ENCODE measurements around the gene C20orf96. TPM values are rescaled to one million over a fixed set of nuclear protein-coding genes. Genes with fewer than 3 reads are reported as not detected.

C20orf96 gene
- total RNA-seq, 4 donors from 2014 or later = 1.7 to 2.6 (median 2.3) TPM

GRCh38 chr20:277496-277781, 13.1 kb downstream of the C20orf96 start:
- H3K9me3 ChIP-seq = no peaks in the 10 kb centered on the region
- H3K27me3 ChIP-seq = no peaks in the 10 kb centered on the region
- TF ChIP-seq CTCF (IDR thresholded peaks at IDR 0.05) (no peak), EP300 (IDR thresholded peaks at IDR 0.05) (no peak), POLR2AphosphoS5 (IDR thresholded peaks at IDR 0.05) (no peak)
- H3K36me3 ChIP-seq = peaks cover 8 to 58% (median 48%) of the 10 kb centered on the region in 4 donors
- no peaks in the 10 kb centered on the region for H3K4me1 ChIP-seq
- no peak overlapping the region for H3K27ac ChIP-seq (replicated peaks in 1 of 4)
- 89% methylated on average over 3 of the region's 3 CpGs for WGBS
- intact Hi-C loops (cut with DNase I) = no loop called here
- no peak overlapping the region for H3K4me3 ChIP-seq
- no peak for DNase-seq (ENCODE audit: extremely low spot score)

- H3K9me3 ChIP-seq = no peaks in the 10 kb centered on the region
- H3K27ac ChIP-seq (replicated peaks in 1 of 4) = no peak overlapping the region
- H3K27me3 ChIP-seq = no peaks in the 10 kb centered on the region
- WGBS = 95% methylated on average over 12 of the region's 12 CpGs
- H3K4me3 ChIP-seq = no peak overlapping the region
- no peaks in the 10 kb centered on the region for H3K4me1 ChIP-seq
- H3K36me3 ChIP-seq = peaks cover 8 to 58% (median 47%) of the 10 kb centered on the region in 4 donors
- intact Hi-C loops (cut with DNase I) = no loop called here
- DNase-seq (ENCODE audit: extremely low spot score) = no peak
- TF ChIP-seq EP300 (IDR thresholded peaks at IDR 0.05) (no peak), POLR2AphosphoS5 (IDR thresholded peaks at IDR 0.05) (no peak)
Measured at GRCh38 chr20:276620-277495, 13.7 kb downstream of the C20orf96 start.

- DNase-seq (ENCODE audit: extremely low spot score) = no peak
- WGBS = 91% methylated on average over 7 of the region's 7 CpGs
- Histone ChIP-seq H3K36me3 (peaks cover 8 to 47% (median 38%) of the 10 kb centered on the region in 4 donors), H3K27ac (replicated peaks in 1 of 4) (no peak overlapping the region), H3K4me3 (no peak overlapping the region), H3K9me3 (no peaks in the 10 kb centered on the region), H3K4me1 (no peaks in the 10 kb centered on the region), H3K27me3 (no peaks in the 10 kb centered on the region)
- TF ChIP-seq POLR2AphosphoS5 (IDR thresholded peaks at IDR 0.05) = no peak
- TF ChIP-seq EP300 (IDR thresholded peaks at IDR 0.05) = no peak
- TF ChIP-seq POLR2A (IDR thresholded peaks at IDR 0.05; ENCODE audit: low read depth) = no peak
- no peak for TF ChIP-seq CTCF (IDR thresholded peaks at IDR 0.05)
- intact Hi-C loops (cut with DNase I) = no loop called here
Measured at GRCh38 chr20:275791-276190, 14.8 kb downstream of the C20orf96 start.

GRCh38 chr20:273884-274283, 16.7 kb downstream of the C20orf96 start:
- intact Hi-C loops (cut with DNase I) = no loop called here
- H3K36me3 ChIP-seq = peaks cover 8 to 40% (median 34%) of the 10 kb centered on the region in 4 donors
- no peaks in the 10 kb centered on the region for H3K9me3 ChIP-seq
- H3K4me3 ChIP-seq = no peak overlapping the region
- no peak for TF ChIP-seq POLR2AphosphoS5 (IDR thresholded peaks at IDR 0.05)
- no peak for TF ChIP-seq EP300 (IDR thresholded peaks at IDR 0.05)
- TF ChIP-seq POLR2A (IDR thresholded peaks at IDR 0.05; ENCODE audit: low read depth) = no peak
- no peak for TF ChIP-seq CTCF (IDR thresholded peaks at IDR 0.05)
- no peak overlapping the region for H3K27ac ChIP-seq (replicated peaks in 1 of 4)
- DNase-seq (ENCODE audit: extremely low spot score) = no peak
- H3K27me3 ChIP-seq = no peaks in the 10 kb centered on the region
- WGBS = 80% methylated on average over 3 of the region's 3 CpGs
- H3K4me1 ChIP-seq = no peaks in the 10 kb centered on the region

- Histone ChIP-seq H3K27ac (replicated peaks in 1 of 4) (no peak overlapping the region), H3K27me3 (no peaks in the 10 kb centered on the region), H3K36me3 (peaks cover 8 to 30% (median 25%) of the 10 kb centered on the region in 4 donors), H3K9me3 (no peaks in the 10 kb centered on the region), H3K4me3 (no peak overlapping the region), H3K4me1 (no peaks in the 10 kb centered on the region)
- no peak for DNase-seq (ENCODE audit: extremely low spot score)
- no peak for TF ChIP-seq POLR2A (IDR thresholded peaks at IDR 0.05; ENCODE audit: low read depth)
- TF ChIP-seq EP300 (IDR thresholded peaks at IDR 0.05) = no peak
- TF ChIP-seq POLR2AphosphoS5 (IDR thresholded peaks at IDR 0.05) = no peak
- no peak for TF ChIP-seq CTCF (IDR thresholded peaks at IDR 0.05)
- intact Hi-C loops (cut with DNase I) = no loop called here
Measured at GRCh38 chr20:272718-273117, 17.8 kb downstream of the C20orf96 start.

Data from esophagus muscularis mucosa (tissue), 4 donors.